ENCODE measurements around the gene TWF2.
"Not testable (repeated sequence)": the region's sequence is repeated elsewhere in the genome, so short reads cannot be mapped to it uniquely, and the experiment has no call there.

TWF2 gene

DNA sequence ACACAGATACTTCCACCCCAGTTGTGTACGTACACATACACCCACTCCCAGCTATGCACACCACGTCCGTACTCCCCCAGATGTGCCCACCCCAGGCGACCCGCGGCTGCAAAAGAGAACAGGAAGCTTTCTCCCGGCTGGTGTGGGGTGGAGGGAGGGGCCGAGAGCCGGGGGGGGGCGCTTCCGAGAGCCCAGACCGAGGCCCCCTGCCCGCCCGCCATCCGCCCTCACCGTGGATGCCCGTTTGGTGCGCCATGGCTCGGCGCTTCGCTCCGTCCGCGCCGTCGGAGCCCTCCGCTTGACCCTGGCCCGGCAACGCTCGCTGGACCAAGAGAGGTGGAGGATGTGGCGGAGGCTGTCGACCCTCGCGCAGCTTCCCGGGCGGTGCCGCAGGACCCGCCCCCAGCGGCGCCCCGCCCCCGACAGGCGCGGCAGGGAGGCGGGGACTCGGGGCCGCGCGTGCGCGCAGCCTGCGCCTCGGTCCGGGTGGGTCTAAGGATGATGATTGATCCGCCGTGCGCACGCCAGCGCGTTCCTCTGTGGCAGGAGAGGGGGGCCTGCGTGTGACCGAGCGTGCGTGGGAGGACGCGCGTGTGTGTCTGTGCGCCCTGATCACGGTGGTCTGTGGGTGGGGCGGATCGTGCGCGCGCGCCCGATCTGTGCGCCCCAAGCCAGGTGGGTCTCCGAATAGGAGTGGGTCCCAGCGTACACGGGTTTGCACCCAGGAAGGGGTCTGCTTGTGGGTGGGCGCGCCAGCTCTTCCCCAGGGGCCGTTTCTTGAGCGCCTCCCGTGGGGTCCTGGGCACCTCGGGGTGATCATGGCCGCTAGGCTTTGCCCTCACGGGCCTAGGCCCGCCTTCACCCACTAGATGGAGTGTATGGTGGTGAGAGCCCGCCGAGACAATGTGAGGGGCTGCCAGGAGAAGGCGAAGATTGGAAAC is at the start of gene TWF2:
Gene TWF2, minus strand, starts transcription at position 398 of the 941 bp plus-strand sequence. Its CDS starts 142 bp downstream, at position 256.
- peak in 46 of 51 donors; percentile 36 to 88 (median 68) for DNase-seq

DNA sequence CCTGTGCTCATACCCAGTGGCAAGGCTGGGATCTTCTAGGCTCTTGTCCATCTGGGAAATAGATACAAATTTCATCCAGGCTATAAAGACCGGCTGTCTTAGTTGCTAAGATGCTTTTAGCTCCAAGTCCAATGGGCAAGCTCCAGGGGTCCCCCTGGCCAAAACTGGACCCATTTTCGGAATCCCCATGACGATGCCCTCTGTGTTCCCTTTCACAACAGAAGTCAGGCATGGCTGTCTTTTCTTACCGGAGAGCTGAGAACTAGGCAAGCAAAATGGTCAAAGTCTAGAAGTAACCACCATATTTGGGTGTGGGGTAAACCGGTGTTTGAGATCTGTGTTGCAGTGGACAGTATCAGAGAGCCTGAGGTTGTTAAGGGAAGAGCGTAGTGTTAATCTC is 49.7 kb upstream of the TWF2 start:
- DNase-seq: no peak

DNA sequence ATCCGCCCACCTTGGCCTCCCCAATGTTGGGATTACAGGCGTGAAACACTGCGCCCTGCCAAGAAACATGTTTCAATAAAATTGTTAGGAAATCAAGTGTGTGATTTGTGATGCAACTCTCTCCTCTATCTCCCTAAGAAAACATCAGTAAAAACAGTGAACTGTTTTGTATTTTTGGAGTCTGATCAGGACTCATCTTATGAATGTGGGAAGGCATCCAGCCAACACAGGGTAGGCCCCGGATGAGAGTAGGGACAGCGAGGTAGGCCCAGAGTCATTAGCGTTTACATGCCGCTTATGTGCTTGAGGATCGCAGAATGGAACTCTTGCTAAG is 47.8 kb upstream of the TWF2 start:
- DNase-seq: no peak

DNA sequence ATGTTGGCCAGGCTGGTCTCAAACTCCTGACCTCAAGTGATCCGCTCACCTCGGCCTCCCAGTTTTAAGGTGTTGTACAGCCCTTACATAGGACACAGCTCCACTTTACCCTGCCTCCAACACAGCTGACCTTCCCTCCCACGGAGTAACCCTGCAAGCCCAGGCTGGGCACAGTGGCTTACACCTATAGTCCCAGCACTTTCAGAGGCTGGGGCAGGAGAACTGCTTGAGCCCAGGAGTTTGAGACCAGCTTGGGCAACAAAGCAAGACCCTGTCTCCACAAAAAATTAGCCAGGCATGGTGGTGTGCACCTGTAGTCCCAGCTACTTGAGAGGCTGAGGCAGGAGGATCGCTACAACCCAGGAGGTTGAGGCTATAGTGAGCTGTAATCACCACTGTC is 45.1 kb upstream of the TWF2 start:
- DNase-seq: not testable (repeated sequence)

DNA sequence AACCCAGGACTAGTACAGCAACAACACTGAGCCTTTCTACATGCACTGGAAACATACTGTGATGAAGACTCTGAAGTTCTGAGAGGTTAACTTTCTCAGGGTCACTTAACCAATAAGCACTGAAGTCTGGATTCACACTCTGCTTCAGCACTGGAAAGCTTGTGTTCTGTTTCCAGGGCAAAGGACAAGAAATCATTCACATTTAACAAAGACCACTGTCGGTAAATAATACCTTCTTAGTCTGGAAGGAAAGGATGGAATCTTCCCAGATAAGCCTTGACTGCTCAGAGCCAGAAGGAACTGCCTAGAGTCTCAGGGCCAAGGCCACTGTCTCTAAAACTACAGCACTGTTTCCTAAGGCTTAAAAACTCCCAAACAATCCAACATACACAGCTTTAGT is 44.3 kb upstream of the TWF2 start:
- no peak for DNase-seq

DNA sequence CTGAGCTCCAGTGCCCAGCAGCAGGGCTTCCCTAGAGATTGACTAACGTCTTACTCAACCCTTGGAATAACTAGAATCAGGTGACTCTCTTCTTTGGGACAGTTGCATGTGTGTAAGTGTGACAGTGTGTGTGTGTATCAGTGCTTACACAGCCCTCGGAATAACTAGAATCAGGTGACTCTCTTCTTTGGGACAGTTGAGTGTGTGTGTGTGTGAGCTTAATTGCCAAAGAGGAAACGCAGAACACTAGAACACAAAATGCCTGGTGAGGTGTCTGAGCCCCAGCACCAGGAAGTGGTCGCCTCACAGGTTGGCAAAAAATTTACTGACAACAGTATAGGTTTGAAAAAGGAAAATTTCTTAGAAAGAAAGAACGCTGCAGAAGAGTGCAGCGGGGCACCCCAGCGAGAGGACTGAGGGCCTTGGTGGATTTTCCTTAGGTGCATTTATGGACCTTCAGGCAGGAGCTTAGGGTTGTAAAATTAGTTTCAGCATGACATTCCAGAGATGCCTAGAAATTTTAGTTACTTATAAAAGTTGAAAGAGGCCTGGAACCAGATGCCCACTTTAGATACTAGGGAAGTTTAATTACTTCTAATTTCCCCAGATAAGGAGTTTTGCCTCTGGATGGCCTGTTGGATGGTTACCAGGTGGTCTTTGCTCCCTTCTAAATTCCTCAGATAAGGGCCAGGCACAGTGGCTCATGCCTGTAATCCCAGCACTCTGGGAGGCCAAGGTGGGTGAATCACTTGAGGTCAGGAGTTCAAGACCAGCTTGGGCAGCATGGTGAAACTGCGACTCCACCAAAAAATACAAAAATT is 43.2 kb upstream of the TWF2 start:
- DNase-seq: no peak

DNA sequence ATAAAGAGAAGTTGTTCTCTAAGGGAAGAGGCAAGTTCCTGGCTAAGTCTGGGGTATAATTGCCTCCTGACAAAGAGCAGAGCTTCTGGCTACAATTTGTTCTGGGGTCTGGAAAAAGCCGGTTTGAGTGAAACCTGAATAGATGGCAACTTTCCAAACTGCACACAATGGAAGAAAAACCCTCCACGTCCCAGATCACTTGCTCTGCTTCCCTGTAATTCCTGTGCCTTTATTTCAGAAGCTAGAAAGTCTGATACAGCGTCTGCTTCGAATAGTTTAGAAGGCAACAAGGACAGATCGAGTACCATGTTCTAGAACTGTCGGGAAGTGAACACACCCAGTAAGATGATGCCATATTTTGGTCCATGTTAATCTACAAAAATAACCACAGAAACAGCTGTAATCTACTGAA is 41.1 kb upstream of the TWF2 start:
- peak in 2 of 51 donors; percentile 13 to 50 for DNase-seq

DNA sequence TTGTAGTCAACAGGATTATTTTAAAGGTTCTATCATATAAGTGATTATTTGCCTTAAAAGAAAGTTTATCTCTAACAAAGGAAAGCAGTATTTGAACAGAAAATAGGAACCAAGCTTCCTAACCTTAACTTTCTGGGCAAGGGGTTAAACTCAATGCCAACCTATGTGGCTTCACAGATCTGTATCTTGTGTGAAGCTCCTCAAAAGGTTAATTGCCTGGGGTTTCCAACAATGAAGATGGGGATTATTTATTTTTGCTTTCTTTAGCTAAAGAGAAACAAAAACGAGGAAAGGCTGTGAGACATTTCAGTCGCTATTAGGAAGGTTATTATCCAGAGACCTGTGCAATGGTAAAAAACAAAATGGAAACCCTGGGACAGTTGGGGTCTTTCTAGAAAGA is 40.6 kb upstream of the TWF2 start:
- peak in 1 of 51 donors; percentile 50 for DNase-seq

DNA sequence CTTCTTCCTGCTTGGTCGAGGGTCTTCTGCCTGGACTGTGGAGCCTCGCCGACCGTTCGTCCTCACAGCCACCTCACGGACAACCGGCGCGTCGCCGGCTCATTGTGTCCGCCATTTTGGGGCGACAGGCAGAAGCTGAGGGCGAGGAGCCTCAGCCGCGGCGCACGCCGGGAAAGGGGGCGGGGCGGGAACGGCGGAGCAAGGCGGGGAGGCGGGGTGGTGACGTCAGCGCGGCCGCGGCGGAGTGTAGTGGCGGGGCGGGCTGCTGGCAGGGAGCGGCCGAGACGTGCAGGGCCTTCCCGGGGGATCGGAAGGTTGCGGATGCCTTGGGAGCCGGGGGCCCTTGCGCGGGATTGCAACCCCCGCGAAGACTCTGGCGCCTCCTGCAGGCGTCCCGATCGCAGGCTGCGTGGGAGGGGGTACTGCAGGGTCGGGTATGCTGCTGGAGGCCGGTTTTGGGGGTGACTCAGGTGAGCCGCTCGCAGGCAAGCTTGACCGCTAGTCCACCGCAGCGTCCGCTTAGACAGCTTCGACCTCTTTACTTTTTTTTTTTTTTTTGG is 39.6 kb upstream of the TWF2 start, which contains the start of gene WDR82:
Gene WDR82, minus strand, starts transcription at position 140 of the 560 bp plus-strand sequence. CDS start 288 bp downstream, outside the sequence.
- peak; percentile 67 to 99 (median 94) for DNase-seq

DNA sequence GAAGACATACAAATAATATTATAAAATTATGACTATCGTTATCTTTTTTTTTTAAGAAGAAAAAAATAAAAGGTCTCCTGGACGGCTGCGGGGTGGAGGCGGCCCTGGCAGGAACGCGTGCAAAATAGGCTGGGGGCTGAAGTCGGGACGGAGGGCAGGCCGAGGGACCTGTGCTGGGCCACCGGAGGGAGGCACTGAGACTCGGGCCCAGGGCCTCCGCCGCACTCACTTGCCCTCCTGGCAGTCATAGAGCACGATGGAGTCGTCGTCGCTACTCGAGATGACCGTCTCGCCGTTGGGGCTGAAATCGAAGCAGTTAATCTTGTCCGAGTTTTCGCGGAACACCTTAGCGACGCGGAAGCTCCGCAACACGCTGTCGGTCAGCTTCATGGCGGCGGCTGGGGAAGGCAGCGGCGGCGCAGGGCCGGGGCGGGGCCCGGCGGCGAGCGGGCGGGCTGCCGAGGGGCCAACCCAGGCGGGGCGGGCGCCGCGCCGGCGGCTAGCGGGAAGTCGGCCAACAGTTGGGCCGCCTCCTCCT is 39.1 kb upstream of the TWF2 start:
- DNase-seq: peak in 19 of 51 donors; percentile 39 to 90 (median 70)

DNA sequence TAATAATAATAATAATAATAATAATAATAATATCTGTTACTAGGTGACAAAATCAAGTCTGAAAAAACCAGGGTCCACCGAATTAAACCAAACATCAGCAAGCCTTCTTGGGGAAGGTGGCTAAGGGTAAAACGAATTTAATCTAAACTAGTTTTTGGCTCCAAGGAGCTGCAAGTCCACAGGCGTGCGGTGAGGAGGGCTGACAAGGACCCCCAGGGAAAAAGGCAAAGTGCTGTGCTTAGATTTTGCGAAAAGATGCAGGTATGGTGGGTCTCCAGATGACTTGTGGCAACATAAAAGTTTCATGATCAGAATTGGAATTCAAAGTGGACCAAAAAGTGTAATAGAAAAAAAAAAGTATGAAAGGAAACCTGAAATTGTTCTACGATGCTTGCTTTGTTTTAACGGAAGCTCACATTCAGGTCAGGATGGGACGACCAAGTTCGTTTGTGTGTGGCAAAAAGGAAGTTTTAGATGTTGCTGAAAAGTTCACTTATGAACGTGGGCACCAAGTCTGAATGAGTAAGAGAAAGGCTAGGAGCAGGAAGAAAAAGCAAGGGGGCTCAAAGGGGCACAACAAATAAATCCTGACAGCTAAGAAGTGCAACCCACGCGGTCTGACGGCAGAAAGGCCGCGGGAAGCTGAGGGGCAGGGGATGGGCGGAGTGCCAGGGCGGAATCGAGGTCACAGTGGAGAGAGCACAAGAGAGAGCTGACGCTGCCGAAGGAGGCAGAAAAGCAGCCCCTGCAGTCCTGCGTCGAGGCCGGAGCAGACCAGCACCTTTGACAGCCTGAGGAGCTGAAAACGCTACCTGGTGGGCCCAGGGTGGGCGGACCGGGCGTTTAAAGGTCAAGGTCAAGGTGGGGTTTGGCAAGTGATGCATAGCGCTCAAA is 38.4 kb upstream of the TWF2 start:
- DNase-seq: peak in 44 of 51 donors; percentile 9 to 87 (median 58)

DNA sequence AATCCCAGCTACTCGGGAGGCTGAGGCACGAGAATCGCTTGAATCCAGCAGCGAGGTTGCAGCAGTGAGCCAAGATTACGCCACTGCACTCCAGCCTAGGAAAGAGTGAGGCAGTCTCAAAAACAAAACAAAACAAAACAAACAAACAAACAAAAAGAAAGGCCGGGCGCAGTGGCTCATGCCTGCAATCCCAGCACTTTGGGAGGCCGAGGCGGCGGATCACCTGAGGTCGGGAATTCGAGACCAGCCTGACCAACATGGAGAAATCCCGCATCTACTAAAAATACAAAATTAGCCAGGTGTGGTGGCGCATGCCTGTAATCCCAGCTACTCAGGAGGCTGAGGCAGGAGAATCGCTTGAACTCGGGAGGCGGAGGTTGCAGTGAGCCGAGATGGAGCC is 35.8 kb upstream of the TWF2 start:
- DNase-seq: not testable (repeated sequence)

DNA sequence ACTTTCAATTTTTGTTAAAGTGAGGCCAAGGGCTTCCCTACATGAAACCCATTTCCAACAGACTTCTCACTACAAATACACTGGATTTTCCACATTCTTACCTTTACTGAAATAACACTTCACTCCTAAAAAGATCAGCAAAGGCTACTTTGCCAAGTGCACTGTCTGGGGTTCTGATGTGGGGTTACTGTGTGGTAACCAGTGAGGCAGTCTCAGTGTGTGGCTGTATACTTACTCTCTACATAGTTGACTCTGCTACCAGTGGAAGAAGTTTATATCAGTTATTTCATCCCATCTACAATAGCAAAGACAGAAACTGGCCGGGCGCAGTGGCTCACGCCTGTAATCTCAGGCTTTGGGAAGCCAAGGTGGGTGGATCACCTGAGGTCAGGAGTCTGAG is 33.9 kb upstream of the TWF2 start:
- no peak for DNase-seq

DNA sequence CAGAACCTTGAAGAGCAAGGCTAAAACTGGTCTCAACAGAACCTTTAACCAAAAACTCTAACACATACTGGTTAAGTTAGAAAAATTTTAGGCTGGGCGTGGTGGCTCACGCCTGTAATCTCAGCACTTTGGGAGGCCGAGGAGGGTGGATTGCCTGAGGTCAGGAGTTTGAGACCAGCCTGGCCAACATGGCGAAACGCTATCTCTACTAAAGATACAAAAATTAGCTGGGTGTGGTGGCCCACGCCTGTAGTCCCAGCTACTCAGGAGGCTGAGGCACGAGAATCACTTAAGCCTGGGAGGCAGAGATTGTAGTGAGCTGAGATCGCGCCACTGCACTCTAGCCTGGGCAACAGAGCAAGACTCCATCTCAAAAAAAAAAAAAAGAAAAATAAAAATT is 33.2 kb upstream of the TWF2 start:
- DNase-seq: not testable (repeated sequence)

DNA sequence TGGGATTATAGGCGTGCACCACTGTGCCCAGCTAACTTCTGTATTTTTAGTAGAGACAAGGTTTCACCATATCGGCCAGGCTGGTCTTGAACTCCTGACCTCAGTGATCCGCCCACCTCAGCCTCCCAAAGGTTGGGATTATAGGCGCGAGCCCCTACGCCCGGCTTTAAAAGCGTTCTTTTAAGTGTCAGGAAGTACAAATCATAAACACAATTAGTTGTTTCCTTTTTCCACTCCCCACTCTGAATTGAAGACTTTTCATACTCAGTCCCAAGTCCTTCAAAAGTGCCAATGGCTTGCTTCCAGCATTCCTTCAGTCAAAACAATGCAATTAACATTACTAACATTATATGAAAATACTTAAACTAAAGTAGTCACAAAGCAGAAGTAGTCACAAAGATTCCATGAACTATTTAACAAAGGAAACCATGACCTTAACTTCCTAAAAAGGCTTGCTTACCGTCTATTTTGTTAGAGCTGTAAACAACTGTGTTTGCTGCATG is 31.3 kb upstream of the TWF2 start:
- DNase-seq: no peak

DNA sequence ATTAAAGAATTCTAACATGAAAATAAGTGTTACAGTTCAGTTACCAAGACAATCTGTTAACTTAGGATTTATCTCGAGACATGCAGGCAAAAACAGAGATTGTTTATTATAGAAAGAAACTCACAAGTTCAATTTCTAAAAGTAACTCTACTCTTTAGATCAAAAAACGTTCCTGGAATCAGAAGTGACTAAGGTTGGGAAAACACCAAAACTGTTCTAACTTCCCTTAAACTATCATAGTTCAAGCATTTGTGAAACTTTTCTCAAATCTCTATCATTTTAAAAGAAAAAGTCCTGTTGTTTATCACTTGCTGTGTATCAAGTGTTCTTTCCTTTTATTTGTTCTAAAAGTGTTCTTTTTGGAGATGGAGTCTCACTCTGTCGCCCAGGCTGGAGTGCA is 30.8 kb upstream of the TWF2 start:
- no peak for DNase-seq

DNA sequence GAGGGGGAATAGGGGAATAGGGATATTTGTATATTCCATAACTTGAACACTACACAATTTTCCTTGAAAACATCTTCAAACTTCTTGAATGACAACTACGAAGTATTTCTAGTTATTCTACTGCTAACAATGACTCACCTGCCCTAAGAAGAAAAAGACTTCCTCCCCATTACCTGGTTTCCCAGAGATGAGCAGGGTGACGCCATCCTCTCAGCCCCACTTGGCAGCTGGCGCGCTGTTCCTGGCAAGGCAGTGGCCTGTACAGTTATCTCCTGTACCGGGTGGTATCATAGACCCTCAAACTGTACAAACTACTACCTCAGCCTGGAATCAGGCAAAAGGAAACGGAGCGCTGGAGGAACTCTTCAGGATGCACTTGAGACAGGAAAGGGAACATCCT is 29.1 kb upstream of the TWF2 start:
- DNase-seq: no peak

DNA sequence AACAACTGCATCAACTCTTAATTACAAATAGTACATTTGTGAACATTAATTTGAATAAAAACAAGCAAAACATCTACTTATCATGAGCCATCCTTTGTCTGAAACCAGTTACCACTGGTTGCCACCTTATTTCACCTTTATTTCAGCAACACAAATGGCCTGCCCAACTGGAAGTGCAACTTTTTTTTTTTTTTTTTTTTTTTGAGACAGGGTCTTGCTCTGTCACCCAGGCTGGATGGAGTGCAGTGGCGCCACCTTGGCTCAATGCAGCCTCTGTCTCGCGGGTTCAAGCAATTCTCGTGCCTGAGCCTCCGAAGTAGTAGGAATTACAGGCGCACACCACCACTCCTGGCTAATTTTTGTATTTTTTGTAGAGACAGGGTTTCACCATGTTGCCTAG is 26.4 kb upstream of the TWF2 start:
- no peak for DNase-seq

DNA sequence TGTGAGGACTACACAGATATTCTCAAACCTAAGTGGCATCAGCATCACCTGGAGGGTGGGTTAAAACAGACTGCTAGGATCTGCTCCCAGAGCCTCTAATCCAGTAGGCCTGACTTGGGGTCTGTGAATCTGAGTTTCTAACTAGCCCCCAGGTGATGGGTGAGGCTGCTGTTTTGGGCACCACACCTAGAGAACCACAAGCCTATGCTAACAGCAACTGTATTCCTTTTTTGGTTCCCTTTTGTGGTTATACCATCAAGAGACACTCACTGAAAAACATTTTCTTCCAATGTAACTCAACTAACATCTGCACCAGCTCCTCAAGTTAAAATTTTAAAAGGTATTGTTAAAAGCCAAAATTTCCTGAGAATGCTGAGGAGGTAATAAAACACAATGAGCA is 23.5 kb upstream of the TWF2 start:
- no peak for DNase-seq

DNA sequence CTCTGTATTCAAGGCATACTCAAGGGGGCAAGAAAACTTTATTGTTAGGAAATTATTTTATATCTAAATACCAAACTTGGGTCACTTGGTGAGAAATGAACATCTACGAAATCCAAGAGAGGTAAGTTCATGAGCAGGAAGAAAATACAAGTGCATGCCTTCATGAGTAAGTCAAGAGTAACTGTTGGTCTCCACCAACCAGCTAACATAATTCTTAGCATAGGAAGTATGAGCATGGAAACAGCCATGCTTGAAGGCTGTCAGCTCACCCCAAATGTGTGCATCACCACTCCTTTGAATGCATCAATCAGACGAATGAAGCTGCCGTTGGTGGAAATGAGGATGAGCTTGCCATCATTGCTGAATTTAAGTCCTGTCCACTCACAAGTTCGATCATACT is 20.5 kb upstream of the TWF2 start:
- DNase-seq: no peak
